ENCODE results near the gene GDAP2.
A peak's percentile ranks its signal among the peaks of the same experiment; 100 is the strongest.
"Not testable (repeated sequence)": the region's sequence is repeated elsewhere in the genome, so short reads cannot be mapped to it uniquely, and the experiment has no call there.

GDAP2 gene

GRCh38 chr1:117899801-117900200 is 29.6 kb downstream of the GDAP2 start:
- DNase-seq (ENCODE audit: low read depth, low spot score): no peak

- DNase-seq (ENCODE audit: low read depth, low spot score): no peak
These were observed 31.9 kb downstream of the GDAP2 start for GRCh38 chr1:117897551-117897950.

- DNase-seq (ENCODE audit: low read depth, low spot score): no peak
These were observed 33.8 kb downstream of the GDAP2 start for GRCh38 chr1:117895482-117896114.

- DNase-seq (ENCODE audit: low read depth, low spot score): no peak
These were observed 35.3 kb downstream of the GDAP2 start for GRCh38 chr1:117894078-117894477.

GRCh38 chr1:117892512-117892911 is 36.9 kb downstream of the GDAP2 start:
- DNase-seq (ENCODE audit: low read depth, low spot score): no peak

- no peak for DNase-seq (ENCODE audit: low read depth, low spot score)
These were observed 39.0 kb downstream of the GDAP2 start for GRCh38 chr1:117890452-117890851.

- DNase-seq (ENCODE audit: low read depth, low spot score): no peak
These were observed 43.2 kb downstream of the GDAP2 start for GRCh38 chr1:117886101-117886795.

- DNase-seq (ENCODE audit: low read depth, low spot score): no peak
These were observed 45.8 kb downstream of the GDAP2 start for GRCh38 chr1:117883616-117884015.

GRCh38 chr1:117879284-117879683 is 50.1 kb downstream of the GDAP2 start:
- no peak for DNase-seq (ENCODE audit: low read depth, low spot score)

GRCh38 chr1:117877823-117878222 is 51.6 kb downstream of the GDAP2 start:
- DNase-seq (ENCODE audit: low read depth, low spot score): no peak

GRCh38 chr1:117871013-117871412 is 58.4 kb downstream of the GDAP2 start:
- DNase-seq (ENCODE audit: low read depth, low spot score): no peak

- no peak for DNase-seq (ENCODE audit: low read depth, low spot score)
These were observed 67.7 kb downstream of the GDAP2 start for GRCh38 chr1:117861694-117862093.

- DNase-seq (ENCODE audit: low read depth, low spot score): no peak
These were observed 68.4 kb downstream of the GDAP2 start for GRCh38 chr1:117860896-117861610.

GRCh38 chr1:117859901-117860300 is 69.5 kb downstream of the GDAP2 start:
- no peak for DNase-seq (ENCODE audit: low read depth, low spot score)

GRCh38 chr1:117857418-117857817 is 72.0 kb downstream of the GDAP2 start:
- no peak for DNase-seq (ENCODE audit: low read depth, low spot score)

- no peak for DNase-seq (ENCODE audit: low read depth, low spot score)
These were observed 76.4 kb downstream of the GDAP2 start for GRCh38 chr1:117852853-117853553.

- no peak for DNase-seq (ENCODE audit: low read depth, low spot score)
These were observed 77.7 kb downstream of the GDAP2 start for GRCh38 chr1:117851687-117852086.

- no peak for DNase-seq (ENCODE audit: low read depth, low spot score)
These were observed 82.6 kb downstream of the GDAP2 start for GRCh38 chr1:117846674-117847425.

- DNase-seq (ENCODE audit: low read depth, low spot score): not testable (repeated sequence)
These were observed 84.9 kb downstream of the GDAP2 start for GRCh38 chr1:117844478-117844877.

GRCh38 chr1:117843791-117844190 is 85.6 kb downstream of the GDAP2 start:
- no peak for DNase-seq (ENCODE audit: low read depth, low spot score)

GRCh38 chr1:117842408-117843170 is 86.8 kb downstream of the GDAP2 start:
- DNase-seq (ENCODE audit: low read depth, low spot score): peak; percentile 23

Measured in iPS DF 19.7 (cell line).